Keratinocyte (primary cell): Measurements from ENCODE around the gene NODAL. TPM values are rescaled to one million over a fixed set of nuclear protein-coding genes. Genes with fewer than 3 reads are reported as not detected.

Source experiments
- DNase-seq: peaks from one replicate; pipeline ENCODE4 v3.0.0-alpha.2; 2011; ENCODE audit warnings: low read depth, missing footprints, low spot score
- FAIRE-seq: peaks from 2 replicates; lab custom pipeline; 2011; peaks lifted over from hg19 to GRCh38; lab: Jason Lieb, UNC
- H2AFZ ChIP-seq: 2 replicates; pipeline ENCODE4 v1.6.0; 2012; ENCODE audit warnings: low read length, control low read depth, inconsistent platforms; ENCODE audit not compliant: control insufficient read depth
- H3K27ac ChIP-seq: 2 replicates; pipeline ENCODE4 v1.5.1; 2011; ENCODE audit warnings: low read length; ENCODE audit not compliant: control insufficient read depth, insufficient read depth
- H3K27me3 ChIP-seq: 3 replicates; pipeline ENCODE4 v1.6.0; 2011; ENCODE audit warnings: low read length; ENCODE audit not compliant: control insufficient read depth, insufficient read depth; ENCODE audit errors: extremely low read depth
- H3K36me3 ChIP-seq, 2 experiments: 2 replicates in 1 of 2; 3 replicates in 1 of 2; pipeline ENCODE4 v1.5.1; 2011; ENCODE audit warnings: low read length in 2 of 2, mild to moderate bottlenecking in 1 of 2; ENCODE audit not compliant: control insufficient read depth in 2 of 2, insufficient read depth in 2 of 2; ENCODE audit errors: extremely low read depth in 1 of 2
- H3K4me1 ChIP-seq: 3 replicates; pipeline ENCODE4 v1.5.1; 2011; ENCODE audit warnings: low read length; ENCODE audit not compliant: control insufficient read depth, insufficient read depth; ENCODE audit errors: extremely low read depth
- H3K4me2 ChIP-seq: 3 replicates; pipeline ENCODE4 v1.6.0; 2011; ENCODE audit warnings: low read depth, low read length; ENCODE audit not compliant: control insufficient read depth, insufficient read depth; ENCODE audit errors: extremely low read depth
- H3K4me3 ChIP-seq, 3 experiments: fragments of 200-600 bp in 1 of 3; sonication (generic) in 1 of 3; 2 replicates in 2 of 3; 3 replicates in 1 of 3; pipeline ENCODE4 v1.5.1; 2011 to 2016; ENCODE audit warnings: low read length in 3 of 3, mild to moderate bottlenecking in 3 of 3, control low read depth in 2 of 3, inconsistent platforms in 1 of 3, low read depth in 1 of 3, mixed read lengths in 1 of 3, mixed run types in 1 of 3, moderate library complexity in 1 of 3; ENCODE audit not compliant: control insufficient read depth in 2 of 3, insufficient read depth in 2 of 3; ENCODE audit errors: extremely low read depth in 1 of 3
- H3K79me2 ChIP-seq: 2 replicates; pipeline ENCODE4 v1.6.0; 2012; ENCODE audit warnings: low read length; ENCODE audit not compliant: control insufficient read depth, insufficient read depth
- H3K9ac ChIP-seq: 3 replicates; pipeline ENCODE4 v1.6.0; 2011; ENCODE audit warnings: low read length; ENCODE audit not compliant: control insufficient read depth, insufficient read depth; ENCODE audit errors: extremely low read depth
- H3K9me1 ChIP-seq: 3 replicates; pipeline ENCODE4 v1.6.0; 2011; ENCODE audit warnings: low read length; ENCODE audit not compliant: control insufficient read depth, insufficient read depth; ENCODE audit errors: extremely low read depth
- H3K9me3 ChIP-seq: 2 replicates; pipeline ENCODE4 v1.5.1; 2012; ENCODE audit warnings: low read depth, low read length; ENCODE audit not compliant: control insufficient read depth
- H4K20me1 ChIP-seq: 3 replicates; pipeline ENCODE4 v1.6.0; 2011; ENCODE audit warnings: low read length; ENCODE audit not compliant: control insufficient read depth, insufficient read depth; ENCODE audit errors: extremely low read depth
- CTCF ChIP-seq, 3 experiments: IDR thresholded peaks in 1 of 3; conservative IDR thresholded peaks in 1 of 3; optimal IDR thresholded peaks in 1 of 3; 2 replicates in 2 of 3; 3 replicates in 1 of 3; pipeline versions ENCODE3 to v1.5.1; 2011; ENCODE audit warnings: low read length in 3 of 3, mild to moderate bottlenecking in 3 of 3, moderate library complexity in 2 of 3, control low read depth in 1 of 3, inconsistent platforms in 1 of 3; ENCODE audit not compliant: insufficient read depth in 2 of 3; ENCODE audit errors: extremely low read depth in 1 of 3
- EZH2 ChIP-seq: IDR thresholded peaks from one replicate; pipeline ENCODE4 v1.6.1; 2012; ENCODE audit warnings: inconsistent platforms, mild to moderate bottlenecking, low read length, moderate library complexity
- dilution Hi-C: fragments of 300-500 bp; cut with MboI; formaldehyde crosslinking; loops from one replicate; pipeline ENCODE4 v1.7.0; 2020; ENCODE audit warnings: low sequenced_read_pairs; ENCODE audit not compliant: extremely low pct_ligation_motif_present
- polyA plus RNA-seq, 5 experiments: library from polyadenylated mRNA; depleted of rRNA in 3 of 5; stranded (reverse) in 3 of 5; stranded (forward) in 1 of 5; unstranded in 1 of 5; fragments of >200 nt; gene quantifications; 1 replicate in 1 of 5; 2 replicates in 3 of 5; 3 replicates in 1 of 5; pipeline versions ENCODE4 v1.2.1 to v1.2.3, GENCODE V29; 2011 to 2012; ENCODE audit warnings: missing spikeins in 2 of 5, low read depth in 1 of 5, low replicate concordance in 1 of 5

NODAL gene
- polyA plus RNA-seq, 1 donor (not counting 4 experiments of a cell fraction or from before 2014, with no cell fraction given) = 0.46 TPM

- H4K20me1 ChIP-seq = peaks cover 9% of the 10 kb centered on the region
- peak; percentile 26 for FAIRE-seq
These were observed 37.3 kb downstream of the NODAL start, which contains the start of gene EIF4EBP2 for GRCh38 chr10:70404036-70404786. EIF4EBP2 (plus strand) TSS chr10:70404145; CDS start chr10:70404402, 257 bp downstream.

GRCh38 chr10:70403483-70404035 lies 37.9 kb downstream of the NODAL start:
- peak overlapping the region; percentile 37 to 82 (median 56) for H3K4me3 ChIP-seq

More at GRCh38 chr10:70404036-70404786, 37.3 kb downstream of the NODAL start, which contains the start of gene EIF4EBP2:
- peaks cover 39% of the 10 kb centered on the region for H3K79me2 ChIP-seq
- no peaks in the 10 kb centered on the region for H3K36me3 ChIP-seq
- TF ChIP-seq EZH2 = no peak
- TF ChIP-seq CTCF (optimal IDR thresholded peaks at IDR 0.05 in 1 of 3, IDR thresholded peaks at IDR 0.05 in 1 of 3, conservative IDR thresholded peaks at IDR 0.05 in 1 of 3; ENCODE audit: extremely low read depth in 1 of 3, insufficient read depth in 2 of 3, low read length in 3 of 3) = no peak
- H3K9me1 ChIP-seq = no peaks in the 10 kb centered on the region
- peaks cover 20% of the 10 kb centered on the region for H3K4me1 ChIP-seq
- peak within 1 kb of the TSS; percentile 94 for H2AFZ ChIP-seq
- peak within 1 kb of the TSS; percentile 56 to 82 (median 70) for H3K4me3 ChIP-seq
- dilution Hi-C loops = no loop called here
- H3K9me3 ChIP-seq = no peaks in the 10 kb centered on the region
- peak within 1 kb of the TSS; percentile 83 for H3K9ac ChIP-seq
- peak within 1 kb of the TSS; percentile 88 for H3K27ac ChIP-seq
- no peaks in the 10 kb centered on the region for H3K27me3 ChIP-seq
- DNase-seq = peak; percentile 67
- peak within 1 kb of the TSS; percentile 88 for H3K4me2 ChIP-seq

More at GRCh38 chr10:70403483-70404035, 37.9 kb downstream of the NODAL start:
- Histone ChIP-seq H3K27me3 (no peaks in the 10 kb centered on the region), H3K27ac (peak overlapping the region; percentile 29), H3K9ac (peak overlapping the region; percentile 83), H4K20me1 (peaks cover 9% of the 10 kb centered on the region), H3K4me2 (peak overlapping the region; percentile 82), H2AFZ (peak overlapping the region; percentile 94), H3K9me1 (no peaks in the 10 kb centered on the region), H3K79me2 (peaks cover 32% of the 10 kb centered on the region), H3K36me3 (no peaks in the 10 kb centered on the region), H3K9me3 (no peaks in the 10 kb centered on the region), H3K4me1 (peaks cover 20% of the 10 kb centered on the region)
- dilution Hi-C loops = no loop called here
- no peak for TF ChIP-seq EZH2
- TF ChIP-seq CTCF (optimal IDR thresholded peaks at IDR 0.05 in 1 of 3, IDR thresholded peaks at IDR 0.05 in 1 of 3, conservative IDR thresholded peaks at IDR 0.05 in 1 of 3; ENCODE audit: extremely low read depth in 1 of 3, insufficient read depth in 2 of 3, low read length in 3 of 3) = no peak
- DNase-seq (no peak), FAIRE-seq (no peak)
